ENCODE results near the gene MPHOSPH6.

GRCh38 chr16:82111944-82112343 is 58.1 kb downstream of the MPHOSPH6 start:
- no peak for TF ChIP-seq CTCF (conservative IDR thresholded peaks at IDR 0.05; ENCODE audit: low read depth, low read length)
- no peak for TF ChIP-seq EZH2 (IDR thresholded peaks at IDR 0.05; ENCODE audit: low read length, unreplicated experiment)
- TF ChIP-seq EZH2phosphoT487 (IDR thresholded peaks at IDR 0.05; ENCODE audit: borderline replicate concordance, low read length), result no peak

Data from PC-3 (cell line).